RWPE1 (cell line): ENCODE data around the gene JADE2.

Source experiments
- CTCF ChIA-PET: fragments of 350-600 bp; sonication (Branson Sonifier 250); formaldehyde crosslinking; extraction: SDS; loops from one replicate; lab custom pipeline; 2021; lab: Yijun Ruan, JAX
- POLR2A ChIA-PET: fragments of 400-600 bp; formaldehyde crosslinking; extraction: SDS; loops from one replicate; lab custom pipeline; 2020; ENCODE audit warnings: antibody characterized with exemption; ENCODE audit not compliant: low non-redundant PET; lab: Yijun Ruan, JAX
- DNase-seq: peaks from one replicate; pipeline ENCODE4 v3.0.0; 2012; ENCODE audit warnings: low spot score
- H3K27ac ChIP-seq: fragments of 450-650 bp; 2 replicates; pipeline ENCODE4 v1.5.1; 2017
- CTCF ChIP-seq: fragments of 450-650 bp; conservative IDR thresholded peaks from 2 replicates; pipeline ENCODE4 v1.5.1; 2017; ENCODE audit warnings: low read depth, mild to moderate bottlenecking

JADE2 gene

GRCh38 chr5:134559672-134560071, 34.2 kb downstream of the JADE2 start:
- no peak for TF ChIP-seq CTCF
- no peak for DNase-seq
- POLR2A ChIA-PET: no interaction called here
- H3K27ac ChIP-seq: peak overlapping the region; percentile 2; the same call in 1 of the 2 replicates
- CTCF ChIA-PET: interaction anchor here (0.5 to 1.4 kb wide), 2 partner anchors 32 to 343 kb away, joined by 3 to 6 read pairs; no protein-coding TSS in a partner anchor

- no peak for TF ChIP-seq CTCF
- ChIA-PET CTCF (interaction anchor here (0.5 to 0.8 kb wide), 2 partner anchors 17 to 27 kb away, joined by 3 read pairs; no protein-coding TSS in a partner anchor), POLR2A (no interaction called here)
- no peak for DNase-seq
- peak overlapping the region; percentile 2; the same call in 1 of the 2 replicates for H3K27ac ChIP-seq
Measured at GRCh38 chr5:134560698-134561097, 35.2 kb downstream of the JADE2 start.

- DNase-seq: no peak
- H3K27ac ChIP-seq: peak overlapping the region; percentile 21
- POLR2A ChIA-PET: no interaction called here
- CTCF ChIA-PET: interaction anchor here (0.6 to 1.0 kb wide), 5 partner anchors 16 to 410 kb away, joined by 3 to 4 read pairs (median 3); no protein-coding TSS in a partner anchor
- TF ChIP-seq CTCF: no peak; the same call in 1 of the 2 replicates
Measured at GRCh38 chr5:134561871-134562296, 36.4 kb downstream of the JADE2 start.

- no peak for TF ChIP-seq CTCF
- no peak for DNase-seq
- POLR2A ChIA-PET: no interaction called here
- CTCF ChIA-PET: no interaction called here
- peak overlapping the region; percentile 14; the same call in 1 of the 2 replicates for H3K27ac ChIP-seq
Measured at GRCh38 chr5:134563221-134563620, 37.8 kb downstream of the JADE2 start.

- no peak for DNase-seq
- no peak overlapping the region for H3K27ac ChIP-seq
- POLR2A ChIA-PET: no interaction called here
- no peak for TF ChIP-seq CTCF
- CTCF ChIA-PET: interaction anchor here (1.0 to 1.4 kb wide), 2 partner anchors 36 to 99 kb away, joined by 3 read pairs; no protein-coding TSS in a partner anchor
Measured at GRCh38 chr5:134563962-134564361, 38.5 kb downstream of the JADE2 start.

GRCh38 chr5:134564396-134564795, 38.9 kb downstream of the JADE2 start:
- CTCF ChIA-PET: interaction anchor here (0.6 to 1.4 kb wide), 3 partner anchors 36 to 252 kb away, joined by 3 read pairs; no protein-coding TSS in a partner anchor
- POLR2A ChIA-PET: no interaction called here
- DNase-seq: no peak
- H3K27ac ChIP-seq: no peak overlapping the region
- no peak for TF ChIP-seq CTCF
